Measurements from ENCODE around the gene ABCA2. TPM values are rescaled to one million over a fixed set of nuclear protein-coding genes. Genes with fewer than 3 reads are reported as not detected.

The ABCA2 gene
- total and polyA plus RNA-seq, 8 donors = 7.3 to 385 (median 44.2) TPM

DNA sequence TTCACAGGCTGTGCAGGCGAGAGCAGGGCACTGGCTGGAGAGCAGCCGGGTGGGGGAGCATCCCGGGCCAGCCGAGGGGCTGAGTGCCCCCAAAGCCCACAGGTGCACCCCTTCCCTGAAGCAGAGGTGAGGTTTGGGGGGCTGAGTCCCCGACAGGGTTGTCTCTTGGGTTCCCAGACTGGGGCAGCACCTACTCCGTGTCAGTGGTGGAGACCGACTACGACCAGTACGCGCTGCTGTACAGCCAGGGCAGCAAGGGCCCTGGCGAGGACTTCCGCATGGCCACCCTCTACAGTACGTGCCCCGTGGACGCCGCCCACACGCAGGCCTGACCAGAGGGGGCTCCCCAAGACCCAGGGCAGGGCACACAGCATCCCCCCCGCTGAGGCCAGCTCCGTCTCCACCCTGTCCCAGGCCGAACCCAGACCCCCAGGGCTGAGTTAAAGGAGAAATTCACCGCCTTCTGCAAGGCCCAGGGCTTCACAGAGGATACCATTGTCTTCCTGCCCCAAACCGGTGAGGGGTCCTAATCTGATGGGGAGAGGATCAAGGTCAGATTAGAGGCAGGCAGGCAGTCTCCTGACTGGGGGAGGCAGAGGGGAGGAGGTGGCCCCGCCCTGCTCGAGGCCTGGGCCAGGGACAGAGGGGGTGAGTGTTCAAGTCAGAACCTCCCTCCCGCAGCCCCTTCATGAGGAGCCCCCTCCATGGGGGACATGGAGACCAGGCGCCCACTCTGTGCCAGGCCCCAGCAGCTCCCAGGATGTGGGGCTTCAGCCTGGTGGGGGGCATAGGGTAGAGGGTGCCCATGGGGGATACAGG, 48.1 kb downstream of the ABCA2 start:
- Histone ChIP-seq H3K27me3 (peaks cover 4 to 58% (median 20%) of the 10 kb centered on the region in 3 donors), H3K9me3 (no peaks in the 10 kb centered on the region), H3K36me3 (no peaks in the 10 kb centered on the region), H3K27ac (no peak overlapping the region), H3K4me3 (peak overlapping the region in 1 of 4 donors; percentile 6), H3K4me1 (peaks cover 16 to 42% (median 32%) of the 10 kb centered on the region in 4 donors)
- intact Hi-C loops (cut with DNase I; ENCODE audit: low total_unique reads) = no loop called here
- WGBS, 5 donors = 81 to 89% (median 87%) methylated on average over 10 to 26 of the region's 26 CpGs
- no peak for DNase-seq
- TF ChIP-seq POLR2AphosphoS5 (IDR thresholded peaks at IDR 0.05) = no peak
- TF ChIP-seq, protein P1, sequence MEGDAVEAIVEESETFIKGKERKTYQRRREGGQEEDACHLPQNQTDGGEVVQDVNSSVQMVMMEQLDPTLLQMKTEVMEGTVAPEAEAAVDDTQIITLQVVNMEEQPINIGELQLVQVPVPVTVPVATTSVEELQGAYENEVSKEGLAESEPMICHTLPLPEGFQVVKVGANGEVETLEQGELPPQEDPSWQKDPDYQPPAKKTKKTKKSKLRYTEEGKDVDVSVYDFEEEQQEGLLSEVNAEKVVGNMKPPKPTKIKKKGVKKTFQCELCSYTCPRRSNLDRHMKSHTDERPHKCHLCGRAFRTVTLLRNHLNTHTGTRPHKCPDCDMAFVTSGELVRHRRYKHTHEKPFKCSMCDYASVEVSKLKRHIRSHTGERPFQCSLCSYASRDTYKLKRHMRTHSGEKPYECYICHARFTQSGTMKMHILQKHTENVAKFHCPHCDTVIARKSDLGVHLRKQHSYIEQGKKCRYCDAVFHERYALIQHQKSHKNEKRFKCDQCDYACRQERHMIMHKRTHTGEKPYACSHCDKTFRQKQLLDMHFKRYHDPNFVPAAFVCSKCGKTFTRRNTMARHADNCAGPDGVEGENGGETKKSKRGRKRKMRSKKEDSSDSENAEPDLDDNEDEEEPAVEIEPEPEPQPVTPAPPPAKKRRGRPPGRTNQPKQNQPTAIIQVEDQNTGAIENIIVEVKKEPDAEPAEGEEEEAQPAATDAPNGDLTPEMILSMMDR (IDR thresholded peaks at IDR 0.05) = no peak
- TF ChIP-seq POLR2A (IDR thresholded peaks at IDR 0.05) = no peak
- no peak for TF ChIP-seq EP300 (IDR thresholded peaks at IDR 0.05)

DNA sequence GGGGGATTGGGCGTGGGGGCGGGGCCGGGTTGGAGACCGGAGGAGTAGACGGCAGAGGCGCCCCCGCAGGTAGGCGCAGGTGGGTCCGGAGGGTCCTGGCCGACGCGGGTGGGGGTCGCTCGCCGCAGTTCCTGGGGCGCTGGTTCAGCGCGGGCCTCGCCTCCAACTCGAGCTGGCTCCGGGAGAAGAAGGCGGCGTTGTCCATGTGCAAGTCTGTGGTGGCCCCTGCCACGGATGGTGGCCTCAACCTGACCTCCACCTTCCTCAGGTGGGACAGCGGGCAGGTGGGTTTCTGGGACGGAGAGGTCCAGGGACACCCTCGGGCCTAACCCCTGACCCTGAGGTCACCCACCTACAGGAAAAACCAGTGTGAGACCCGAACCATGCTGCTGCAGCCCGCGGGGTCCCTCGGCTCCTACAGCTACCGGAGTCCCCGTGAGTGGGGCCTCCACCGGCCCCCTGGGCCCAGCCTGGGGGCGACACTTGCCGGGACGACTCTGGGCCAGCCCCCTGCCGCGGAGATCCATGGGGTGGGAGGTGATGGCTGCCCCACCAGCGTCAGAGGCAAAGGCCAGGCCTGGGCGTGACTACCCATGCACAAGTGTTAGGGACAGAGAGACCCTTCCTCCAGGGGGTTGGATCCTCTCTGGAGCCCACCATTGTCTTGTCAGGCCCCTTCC, 49.0 kb downstream of the ABCA2 start:
- Histone ChIP-seq H3K27me3 (peaks cover 0 to 48% (median 10%) of the 10 kb centered on the region in 3 donors), H3K4me1 (peaks cover 16 to 43% (median 29%) of the 10 kb centered on the region in 4 donors), H3K4me3 (peak overlapping the region in 1 of 4 donors; percentile 6), H3K9me3 (no peaks in the 10 kb centered on the region), H3K27ac (no peak overlapping the region), H3K36me3 (no peaks in the 10 kb centered on the region)
- TF ChIP-seq, protein P1 (IDR thresholded peaks at IDR 0.05) = no peak
- TF ChIP-seq POLR2A (IDR thresholded peaks at IDR 0.05) (no peak), POLR2AphosphoS5 (IDR thresholded peaks at IDR 0.05) (no peak), EP300 (IDR thresholded peaks at IDR 0.05) (no peak)
- intact Hi-C loops (cut with DNase I; ENCODE audit: low total_unique reads) = no loop called here
- no peak for DNase-seq
- WGBS, 5 donors = 30 to 58% (median 55%) methylated on average over 6 to 41 of the region's 41 CpGs

DNA sequence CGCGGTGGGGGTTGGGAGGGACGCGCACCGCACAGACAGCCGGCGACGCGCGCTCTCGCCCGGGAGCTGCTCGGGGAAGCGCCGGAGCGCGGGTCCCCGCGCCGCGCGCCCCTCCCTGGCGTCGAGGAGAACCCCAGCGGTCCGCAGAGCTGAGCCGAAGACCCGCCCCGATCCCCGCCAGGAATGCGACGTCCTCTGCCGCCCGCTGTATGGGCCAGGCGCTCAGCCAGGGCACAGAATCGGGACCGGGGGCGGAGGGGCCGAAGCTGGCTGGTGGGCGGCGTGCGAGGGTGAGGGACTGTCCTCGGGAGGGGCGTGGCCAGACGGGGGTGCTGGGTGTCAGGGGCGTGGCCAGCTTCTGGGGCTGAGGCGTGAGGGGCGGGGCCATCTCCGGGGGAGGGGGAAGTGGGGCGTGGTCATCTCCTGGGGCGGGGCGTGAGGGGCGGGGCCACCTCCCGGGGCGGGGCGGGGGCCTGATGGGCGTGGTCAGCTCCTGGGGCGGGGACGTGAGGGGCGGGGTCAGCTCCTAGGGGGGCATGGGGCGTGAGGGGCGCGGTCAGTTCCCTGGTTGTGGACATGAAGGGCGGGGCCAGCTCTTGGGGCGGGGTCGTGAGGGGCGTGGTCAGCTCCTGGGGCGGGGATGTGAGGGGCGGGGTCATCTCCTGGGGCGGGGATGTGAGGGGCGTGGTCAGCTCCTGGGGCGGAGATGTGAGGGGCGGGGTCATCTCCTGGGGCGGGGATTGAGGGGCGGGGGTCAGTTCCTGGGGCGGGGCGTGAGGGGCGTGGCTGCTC, 49.8 kb downstream of the ABCA2 start:
- peak; percentile 69 to 86 for DNase-seq
- intact Hi-C loops (cut with DNase I; ENCODE audit: low total_unique reads) = no loop called here
- TF ChIP-seq POLR2A (IDR thresholded peaks at IDR 0.05) (no peak), EP300 (IDR thresholded peaks at IDR 0.05) (no peak), POLR2AphosphoS5 (IDR thresholded peaks at IDR 0.05) (no peak)
- TF ChIP-seq, protein P1 (IDR thresholded peaks at IDR 0.05) = no peak
- peak overlapping the region; percentile 15 to 66 (median 38) for H3K27ac ChIP-seq
- 1 to 6% (median 2%) methylated on average over 12 to 78 of the region's 78 CpGs for WGBS, 5 donors
- H3K4me3 ChIP-seq = peak overlapping the region; percentile 49 to 62 (median 51)
- H3K9me3 ChIP-seq = no peaks in the 10 kb centered on the region
- H3K4me1 ChIP-seq = peaks cover 16 to 43% (median 29%) of the 10 kb centered on the region in 4 donors
- no peaks in the 10 kb centered on the region for H3K36me3 ChIP-seq
- peaks cover 0 to 41% (median 6%) of the 10 kb centered on the region in 3 donors for H3K27me3 ChIP-seq

DNA sequence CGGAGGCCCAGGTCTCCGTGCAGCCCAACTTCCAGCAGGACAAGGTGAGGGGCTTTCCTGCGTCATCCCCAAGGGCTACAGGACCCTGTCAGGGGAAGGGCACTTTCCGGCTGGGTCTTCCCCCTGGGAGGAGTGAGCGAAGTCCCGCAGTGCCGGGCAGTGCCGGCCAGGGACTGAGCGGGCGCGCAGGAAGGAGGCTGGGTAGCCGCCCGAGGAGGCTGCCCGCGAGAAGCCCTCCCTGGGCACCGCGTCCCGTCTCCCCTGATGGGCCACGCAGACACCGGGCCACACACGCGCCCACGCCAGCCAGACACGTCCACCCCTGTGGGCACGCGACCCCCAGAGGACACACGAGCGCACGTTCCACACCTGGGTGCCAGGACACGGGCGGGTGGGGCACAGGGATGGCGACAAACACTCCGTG, 50.4 kb downstream of the ABCA2 start:
- intact Hi-C loops (cut with DNase I; ENCODE audit: low total_unique reads) = no loop called here

More for the DNA sequence above, 50.4 kb downstream of the ABCA2 start:
- Histone ChIP-seq H3K36me3 (no peaks in the 10 kb centered on the region), H3K4me1 (peaks cover 16 to 43% (median 29%) of the 10 kb centered on the region in 4 donors), H3K9me3 (no peaks in the 10 kb centered on the region), H3K27ac (peak overlapping the region in 4 of 5 donors; percentile 15 to 66 (median 51)), H3K4me3 (peak overlapping the region; percentile 49 to 62 (median 51)), H3K27me3 (peaks cover 0 to 35% (median 6%) of the 10 kb centered on the region in 3 donors)
- whole genome bisulfite sequencing, 5 donors = 14 to 20% (median 17%) methylated on average over 13 to 33 of the region's 33 CpGs
- TF ChIP-seq POLR2AphosphoS5 (IDR thresholded peaks at IDR 0.05) (no peak), EP300 (IDR thresholded peaks at IDR 0.05) (no peak), POLR2A (IDR thresholded peaks at IDR 0.05) (no peak)
- TF ChIP-seq, protein P1 (IDR thresholded peaks at IDR 0.05) = no peak
- no peak for DNase-seq

Measured in stomach (tissue), 9 donors.